K562 (cell line): ENCODE measurements around the gene ARNT2. TPM values are rescaled to one million over a fixed set of nuclear protein-coding genes. Genes with fewer than 3 reads are reported as not detected.

ENCODE experiments used
- ATAC-seq: fragments of 200-7000 bp; cut with Tn5 transposase; 3 replicates; pipeline ENCODE4 v1.9.1; 2020; ENCODE audit warnings: moderate library complexity
- BruUV-seq: library from RNA; stranded (reverse); fragments of 400-500 nt; replicated peaks from 2 replicates; lab custom pipeline; 2021; lab: Mats Ljungman, UMichigan
- CTCF ChIA-PET: fragments of 300-600 bp; formaldehyde crosslinking; extraction: SDS; loops from one replicate; lab custom pipeline; 2021; ENCODE audit warnings: low intra/inter-chr PET ratio; lab: Yijun Ruan, JAX
- POLR2A ChIA-PET: fragments of 300-600, 350-650 bp; sonication (Branson Sonifier 250); formaldehyde crosslinking; extraction: SDS; loops from one replicate; lab custom pipeline; 2021; ENCODE audit warnings: antibody characterized with exemption, inconsistent platforms; lab: Yijun Ruan, JAX
- DNase-seq, 4 experiments: peaks; one replicate each; pipeline versions ENCODE4 v3.0.0 to v3.0.0-alpha.2; 2011 to 2018; ENCODE audit warnings: low spot score in 3 of 4, mixed read lengths in 3 of 4; ENCODE audit errors: extremely low read depth in 1 of 4
- FAIRE-seq: peaks from 2 replicates; lab custom pipeline; 2011; peaks lifted over from hg19 to GRCh38; lab: Jason Lieb, UNC
- H2AFZ ChIP-seq: 2 replicates; pipeline ENCODE4 v1.6.0; 2011; ENCODE audit warnings: low read depth, low read length, control low read depth, inconsistent platforms
- H3K27ac ChIP-seq: fragments of 200-600 bp; 3 replicates; pipeline ENCODE4 v1.8.0; 2011; ENCODE audit warnings: low read depth, mild to moderate bottlenecking, control low read depth, inconsistent platforms, low read length, moderate library complexity, mixed read lengths; ENCODE audit errors: extremely low read depth
- H3K27me3 ChIP-seq, 2 experiments: fragments of 300-600 bp in 1 of 2; 2 replicates in 1 of 2; 3 replicates in 1 of 2; pipeline versions ENCODE4 v1.6.0 to v1.8.0; 2011; ENCODE audit warnings: inconsistent platforms in 2 of 2, low read length in 2 of 2, mild to moderate bottlenecking in 1 of 2, mixed read lengths in 1 of 2, moderate library complexity in 1 of 2; ENCODE audit not compliant: control insufficient read depth in 2 of 2, insufficient read depth in 2 of 2
- H3K36me3 ChIP-seq: fragments of 300-600 bp; 3 replicates; pipeline ENCODE4 v1.8.0; 2011; ENCODE audit warnings: mild to moderate bottlenecking, low read length, inconsistent platforms; ENCODE audit not compliant: control insufficient read depth, insufficient read depth
- H3K4me1 ChIP-seq, 2 experiments: fragments of 200-600 bp in 1 of 2; replicated peaks in 1 of 2; 2 replicates in 1 of 2; 3 replicates in 1 of 2; pipeline versions ENCODE4 v1.5.1 to v1.8.0; 2011; ENCODE audit warnings: inconsistent platforms in 2 of 2, low read length in 2 of 2, mild to moderate bottlenecking in 1 of 2, mixed read lengths in 1 of 2, moderate library complexity in 1 of 2; ENCODE audit not compliant: control insufficient read depth in 2 of 2, insufficient read depth in 2 of 2
- H3K4me2 ChIP-seq: 2 replicates; pipeline ENCODE4 v1.6.1; 2011; ENCODE audit warnings: low read length, control low read depth, inconsistent platforms, mixed read lengths; ENCODE audit not compliant: insufficient read depth
- H3K4me3 ChIP-seq: fragments of 200-600 bp; sonication (generic), shearing (Covaris generic); 2 replicates; pipeline ENCODE4 v1.5.1; 2016; ENCODE audit warnings: control low read depth, inconsistent platforms
- H3K79me2 ChIP-seq: fragments of 200-600 bp; 3 replicates; pipeline ENCODE4 v1.8.0; 2011; ENCODE audit warnings: low read length, inconsistent platforms; ENCODE audit not compliant: control insufficient read depth, insufficient read depth
- H3K9ac ChIP-seq, 2 experiments: 2 replicates each; pipeline versions ENCODE4 v1.6.0 to v1.6.1; 2011; ENCODE audit warnings: low read depth in 2 of 2, low read length in 2 of 2, control low read depth in 1 of 2, inconsistent platforms in 1 of 2, mild to moderate bottlenecking in 1 of 2, mixed read lengths in 1 of 2; ENCODE audit not compliant: insufficient read depth in 1 of 2
- H3K9me1 ChIP-seq: one replicate; pipeline ENCODE4 v1.6.0; 2011; ENCODE audit warnings: inconsistent platforms, mild to moderate bottlenecking, low read length, moderate library complexity; ENCODE audit not compliant: control insufficient read depth, insufficient read depth
- H3K9me3 ChIP-seq: replicated peaks from 2 replicates; pipeline ENCODE4 v1.5.1; 2011; ENCODE audit warnings: low read depth, low read length, inconsistent platforms; ENCODE audit not compliant: control insufficient read depth, insufficient read depth
- H4K20me1 ChIP-seq: replicated peaks from 2 replicates; pipeline ENCODE4 v1.6.1; 2011; ENCODE audit warnings: low read length, inconsistent platforms, mixed read lengths; ENCODE audit not compliant: control insufficient read depth, insufficient read depth
- EP400 ChIP-seq: fragments of 450-650 bp; IDR thresholded peaks from 2 replicates; pipeline ENCODE4 v1.6.1; 2017; ENCODE audit warnings: antibody characterized with exemption, mild to moderate bottlenecking, moderate library complexity
- EZH2 ChIP-seq: IDR thresholded peaks from 2 replicates; pipeline ENCODE4 v1.6.1; 2012; ENCODE audit warnings: low read depth, mild to moderate bottlenecking, inconsistent platforms, low read length, borderline replicate concordance
- HNRNPL ChIP-seq: fragments of 200-400 bp; formaldehyde crosslinking; IDR thresholded peaks from 2 replicates; pipeline ENCODE4 v1.6.1; 2017; ENCODE audit warnings: low read depth, mild to moderate bottlenecking, low read length
- SLC30A9 ChIP-seq: fragments of 250-450 bp; sonication (Bioruptor Pico); IDR thresholded peaks from 2 replicates; pipeline ENCODE4 v1.8.0; 2022; ENCODE audit warnings: mild to moderate bottlenecking, moderate library complexity
- ZNF23 ChIP-seq: fragments of 250-450 bp; sonication (Bioruptor Pico); IDR thresholded peaks from 2 replicates; pipeline ENCODE4 v1.4.0; 2020; ENCODE audit warnings: mild to moderate bottlenecking
- ZNF507 ChIP-seq: conservative IDR thresholded peaks from 2 replicates; pipeline ENCODE4 v1.6.1; 2017; ENCODE audit warnings: missing genetic modification characterization, missing compliant biosample characterization
- WGBS: fragments of 100-300 bp; shearing (Covaris generic); methylation state at CpG from one replicate; pipeline ENCODE4 v1.1.6; 2016; ENCODE audit warnings: low coverage, mixed read lengths; ENCODE audit not compliant: insufficient coverage; ENCODE audit errors: missing lambda C conversion rate; 5-methylcytosine and 5-hydroxymethylcytosine counted together
- in situ Hi-C: fragments of 300-500 bp; cut with MboI; formaldehyde crosslinking; loops from 4 replicates; pipeline ENCODE4 v1.15.0; 2018; ENCODE audit warnings: inconsistent platforms, mixed read lengths
- intact Hi-C: fragments of 100-400 bp; cut with micrococcal nuclease; formaldehyde crosslinking; loops from 2 replicates; pipeline ENCODE4 v1.14.2; 2022
- polyA plus RNA-seq, 8 experiments: library from polyadenylated mRNA; depleted of rRNA in 4 of 8; stranded (reverse) in 5 of 8; unstranded in 3 of 8; fragments of >200 nt; fragmentation: Nextera tagmentation in 2 of 8; fragmentation: Illumina TruSeq in 1 of 8; extraction: Ambion mirVana in 2 of 8; extraction: Trizol in 1 of 8; gene quantifications; 2 replicates each; pipeline versions ENCODE4 v1.2.1 to v1.2.3, GENCODE V29; 2011 to 2014; ENCODE audit warnings: inconsistent platforms in 1 of 8, missing spikeins in 1 of 8
- total RNA-seq, 7 experiments: library from RNA; depleted of rRNA in 6 of 7; stranded (reverse); fragments of >200 nt in 6 of 7; fragmentation: Illumina TruSeq in 2 of 7; extraction: Trizol in 2 of 7; gene quantifications; 2 replicates each; pipeline versions ENCODE4 v1.2.1 to v1.2.3, GENCODE V29; 2011 to 2021; ENCODE audit warnings: low replicate concordance in 1 of 7
- TF ChIP-seq, protein P1 (sequence below): fragments of 250-450 bp; sonication (Bioruptor Pico); IDR thresholded peaks from 2 replicates; pipeline ENCODE4 v1.6.1; 2021; ENCODE audit warnings: mild to moderate bottlenecking
- TF ChIP-seq, protein P2 (sequence below): fragments of 250-450 bp; sonication (Bioruptor Pico); IDR thresholded peaks from 2 replicates; pipeline ENCODE4 v1.8.0; 2021; ENCODE audit warnings: moderate library complexity, mild to moderate bottlenecking, inconsistent platforms

The ARNT2 gene
- total and polyA plus RNA-seq, 9 of the 15 experiments (the other 6 are each of a cell fraction or from before 2014, with no cell fraction given) = 0.01 TPM; not detected in 8

- Histone ChIP-seq H3K27ac (no peak overlapping the region), H3K4me2 (no peak overlapping the region), H3K79me2 (no peaks in the 10 kb centered on the region), H3K27me3 (peaks cover 6 to 12% of the 10 kb centered on the region in 2 experiments; a peak in 4 of 5 replicates), H3K9ac (no peak overlapping the region), H3K9me1 (no peaks in the 10 kb centered on the region), H4K20me1 (no peaks in the 10 kb centered on the region), H3K9me3 (no peaks in the 10 kb centered on the region), H3K4me1 (no peaks in the 10 kb centered on the region), H3K36me3 (no peaks in the 10 kb centered on the region), H3K4me3 (no peak overlapping the region), H2AFZ (no peak overlapping the region)
- 0% methylated on average over 3 of the region's 3 CpGs for WGBS
- intact Hi-C loops (no loop called here), in situ Hi-C loops (no loop called here)
- BruUV-seq = no TSS peak
- FAIRE-seq (no peak), ATAC-seq (no peak), DNase-seq (no peak)
- ChIA-PET POLR2A (interaction anchor here (0.6 to 1.2 kb wide), 3 partner anchors 23 to 1219 kb away, joined by 3 to 4 read pairs (median 3); no protein-coding TSS in a partner anchor), CTCF (no interaction called here)
- TF ChIP-seq ZNF507 (no peak), EP400 (no peak), ZNF23 (CRISPR knock-in tag) (no peak), SLC30A9 (CRISPR knock-in tag) (no peak), EZH2 (no peak), HNRNPL (no peak)
- TF ChIP-seq, protein P1, sequence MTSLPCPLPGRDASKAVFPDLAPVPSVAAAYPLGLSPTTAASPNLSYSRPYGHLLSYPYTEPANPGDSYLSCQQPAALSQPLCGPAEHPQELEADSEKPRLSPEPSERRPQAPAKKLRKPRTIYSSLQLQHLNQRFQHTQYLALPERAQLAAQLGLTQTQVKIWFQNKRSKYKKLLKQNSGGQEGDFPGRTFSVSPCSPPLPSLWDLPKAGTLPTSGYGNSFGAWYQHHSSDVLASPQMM (CRISPR knock-in tag) = no peak
- TF ChIP-seq, protein P2, sequence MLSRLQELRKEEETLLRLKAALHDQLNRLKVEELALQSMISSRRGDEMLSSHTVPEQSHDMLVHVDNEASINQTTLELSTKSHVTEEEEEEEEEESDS = no peak
These were observed 15.9 kb upstream of the ARNT2 start for GRCh38 chr15:80388326-80388725.
